Liver (tissue), 9 donors: ENCODE measurements around the gene LTBP2. TPM values are rescaled to one million over a fixed set of nuclear protein-coding genes. Genes with fewer than 3 reads are reported as not detected.

ENCODE experiments used
- DNase-seq: peaks from one replicate; pipeline ENCODE4 v3.0.0-alpha.2; 2017; ENCODE audit warnings: low spot score
- H3K27ac ChIP-seq, 2 donors: one replicate each; pipeline ENCODE4 v1.7.0; 2013; ENCODE audit warnings: inconsistent platforms in 2 of 2, low read length in 2 of 2, control low read depth in 1 of 2, low read depth in 1 of 2, mild to moderate bottlenecking in 1 of 2
- H3K27me3 ChIP-seq, 4 donors: one replicate each; pipeline versions ENCODE4 v1.6.1 to v1.7.0; 2013; ENCODE audit warnings: low read length in 3 of 4, inconsistent platforms in 1 of 4, mild to moderate bottlenecking in 1 of 4, moderate library complexity in 1 of 4; ENCODE audit not compliant: control insufficient read depth in 4 of 4, insufficient read depth in 4 of 4
- H3K36me3 ChIP-seq, 4 donors: one replicate each; pipeline versions ENCODE4 v1.6.1 to v1.7.0; 2013; ENCODE audit warnings: low read length in 3 of 4, mild to moderate bottlenecking in 3 of 4, low read depth in 1 of 4, moderate library complexity in 1 of 4; ENCODE audit not compliant: control insufficient read depth in 4 of 4, insufficient read depth in 3 of 4
- H3K4me1 ChIP-seq, 4 donors: one replicate each; pipeline versions ENCODE4 v1.6.1 to v1.7.0; 2013; ENCODE audit warnings: low read length in 3 of 4, mild to moderate bottlenecking in 3 of 4, moderate library complexity in 1 of 4; ENCODE audit not compliant: control insufficient read depth in 4 of 4, insufficient read depth in 4 of 4
- H3K4me3 ChIP-seq, 3 donors: one replicate each; pipeline versions ENCODE4 v1.6.1 to v1.7.0; 2013; ENCODE audit warnings: low read length in 3 of 3, control low read depth in 1 of 3, low read depth in 1 of 3, mild to moderate bottlenecking in 1 of 3
- H3K9ac ChIP-seq, 2 donors: one replicate each; pipeline ENCODE4 v1.7.0; 2013; ENCODE audit warnings: low read length in 2 of 2, mild to moderate bottlenecking in 2 of 2, moderate library complexity in 2 of 2, control low read depth in 1 of 2, low read depth in 1 of 2
- H3K9me3 ChIP-seq, 4 donors: one replicate each; pipeline versions ENCODE4 v1.6.1 to v1.7.0; 2013; ENCODE audit warnings: low read length in 3 of 4; ENCODE audit not compliant: control insufficient read depth in 4 of 4
- EGR1 ChIP-seq, 2 donors: IDR thresholded peaks; 2 replicates each; pipeline ENCODE4 v1.6.1; 2016 to 2018; ENCODE audit warnings: antibody characterized with exemption in 2 of 2, low read depth in 2 of 2
- FOXA1 ChIP-seq: IDR thresholded peaks from 2 replicates; pipeline ENCODE4 v1.6.1; 2016; ENCODE audit warnings: antibody characterized with exemption
- FOXA2 ChIP-seq: IDR thresholded peaks from 2 replicates; pipeline ENCODE4 v1.6.1; 2016; ENCODE audit warnings: antibody characterized with exemption
- GABPA ChIP-seq, 2 donors: IDR thresholded peaks in 1 of 2; conservative IDR thresholded peaks in 1 of 2; 2 replicates each; pipeline ENCODE4 v1.6.1; 2016; ENCODE audit warnings: antibody characterized with exemption in 2 of 2, mild to moderate bottlenecking in 1 of 2, moderate library complexity in 1 of 2
- HNF4A ChIP-seq, 2 donors: conservative IDR thresholded peaks; 2 replicates each; pipeline ENCODE4 v1.6.1; 2016; ENCODE audit warnings: antibody characterized with exemption in 2 of 2, mild to moderate bottlenecking in 2 of 2
- HNF4G ChIP-seq: IDR thresholded peaks from 2 replicates; pipeline ENCODE4 v1.6.1; 2016; ENCODE audit warnings: antibody characterized with exemption
- JUND ChIP-seq, 2 donors: IDR thresholded peaks; 2 replicates each; pipeline ENCODE4 v1.6.1; 2016; ENCODE audit warnings: antibody characterized with exemption in 2 of 2
- NR2F2 ChIP-seq: IDR thresholded peaks from 2 replicates; pipeline ENCODE4 v1.6.1; 2016; ENCODE audit warnings: antibody characterized with exemption
- RAD21 ChIP-seq, 2 donors: IDR thresholded peaks; 2 replicates each; pipeline ENCODE4 v1.6.1; 2016; ENCODE audit warnings: antibody characterized with exemption in 2 of 2, mild to moderate bottlenecking in 2 of 2
- RXRA ChIP-seq, 2 donors: IDR thresholded peaks; 2 replicates each; pipeline ENCODE4 v1.6.1; 2017 to 2018; ENCODE audit warnings: antibody characterized with exemption in 2 of 2, mild to moderate bottlenecking in 1 of 2
- SP1 ChIP-seq: IDR thresholded peaks from 2 replicates; pipeline ENCODE4 v1.6.1; 2018; ENCODE audit warnings: antibody characterized with exemption, mild to moderate bottlenecking
- TAF1 ChIP-seq: conservative IDR thresholded peaks from 2 replicates; pipeline ENCODE4 v1.6.1; 2016; ENCODE audit warnings: antibody characterized with exemption, mild to moderate bottlenecking
- YY1 ChIP-seq: IDR thresholded peaks from 2 replicates; pipeline ENCODE4 v1.6.1; 2016; ENCODE audit warnings: antibody characterized with exemption, mild to moderate bottlenecking
- WGBS: extraction: QIAGEN DNeasy Blood & Tissue Kit; methylation state at CpG from one replicate; pipeline ENCODE4 v1.1.7; 2013; 5-methylcytosine and 5-hydroxymethylcytosine counted together
- polyA plus RNA-seq, 2 donors: library from polyadenylated mRNA; stranded (reverse) in 1 of 2; unstranded in 1 of 2; fragments of 200-250 nt in 1 of 2; fragments of >200 nt in 1 of 2; fragmentation: Nextera tagmentation in 1 of 2; extraction: Ambion mirVana in 1 of 2; gene quantifications; one replicate each; pipeline versions ENCODE4 v1.2.1 to v1.2.3, GENCODE V29; 2013 to 2015
- total RNA-seq, 2 donors: library from RNA; depleted of rRNA; stranded (reverse); fragments of >200 nt; gene quantifications; one replicate each; pipeline ENCODE4 v1.2.3, GENCODE V29; 2014
- TF ChIP-seq, protein P1 (sequence below): IDR thresholded peaks from 2 replicates; pipeline ENCODE4 v1.6.1; 2016; ENCODE audit warnings: antibody characterized with exemption
- TF ChIP-seq, protein P2 (sequence below): IDR thresholded peaks from 2 replicates; pipeline ENCODE4 v1.6.1; 2016; ENCODE audit warnings: antibody characterized with exemption
- TF ChIP-seq, protein P3 (sequence below): IDR thresholded peaks from 2 replicates; pipeline ENCODE4 v1.6.1; 2016; ENCODE audit warnings: antibody characterized with exemption
- TF ChIP-seq, protein P4 (sequence below): IDR thresholded peaks from 2 replicates; pipeline ENCODE4 v1.6.1; 2016; ENCODE audit warnings: antibody characterized with exemption, mild to moderate bottlenecking
- TF ChIP-seq, protein P5 (sequence below): fragments of 150-350 bp; IDR thresholded peaks from 2 replicates; pipeline ENCODE4 v1.5.1; 2017; ENCODE audit warnings: improper control_type of control experiment, low read depth, low read length; ENCODE audit not compliant: missing input control
- donor health status: healthy.
- donor health status: healthy.
- donor health status: healthy.
- donor health status: healthy.
- donor health status: healthy.

LTBP2 gene
- total and polyA plus RNA-seq, 4 donors, result 0.24 to 1.3 (median 0.89) TPM

DNA sequence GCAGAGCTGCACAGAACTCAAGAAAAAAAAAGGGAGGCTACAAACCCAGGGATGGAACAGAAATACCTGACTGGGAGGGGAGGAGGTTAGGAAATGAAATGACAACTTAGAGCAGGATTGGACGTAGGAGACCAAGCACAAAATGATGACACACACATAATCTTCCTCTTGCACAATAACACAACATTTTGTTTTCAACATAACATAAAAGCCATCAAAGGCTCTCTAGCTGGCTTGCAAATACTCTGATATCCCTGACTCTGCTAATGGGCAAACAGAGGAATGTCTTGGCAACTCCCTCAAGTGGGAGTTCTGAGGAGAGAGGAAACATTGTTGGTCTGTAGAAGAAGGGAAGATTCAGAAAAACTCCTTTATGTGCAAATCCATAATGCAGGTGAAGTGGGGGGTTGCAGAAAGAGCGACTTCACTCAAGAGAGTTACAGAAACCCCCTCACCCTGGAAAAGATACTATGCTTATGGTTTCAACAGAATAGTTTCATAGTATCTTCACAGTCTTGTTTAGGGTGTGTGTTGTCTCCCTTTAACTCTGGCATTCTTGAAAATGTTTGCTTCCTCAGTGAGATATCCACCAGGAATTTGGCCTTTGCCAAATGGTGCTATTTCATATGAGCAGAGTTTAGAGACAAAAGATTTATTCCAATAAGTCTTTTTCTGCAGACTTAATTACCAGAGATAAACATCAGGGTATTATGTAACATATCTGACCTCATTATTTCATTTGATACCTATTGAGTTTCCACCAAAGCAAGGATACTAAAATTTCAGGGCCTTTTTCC, 43.8 kb upstream of the LTBP2 start:
- peaks cover 0 to 7% (median 3%) of the 10 kb centered on the region in 4 donors for H3K4me1 ChIP-seq
- H3K4me3 ChIP-seq, result no peak overlapping the region
- 77% methylated on average over 2 of the region's 2 CpGs for WGBS
- H3K9ac ChIP-seq, result no peak overlapping the region
- H3K36me3 ChIP-seq, result peaks cover 0 to 4% (median under 1%) of the 10 kb centered on the region in 4 donors
- H3K27ac ChIP-seq, result no peak overlapping the region
- no peak for DNase-seq
- H3K27me3 ChIP-seq, result no peaks in the 10 kb centered on the region
- TF ChIP-seq JUND (IDR thresholded peaks at IDR 0.05), result no peak
- no peak for TF ChIP-seq GABPA (IDR thresholded peaks at IDR 0.05 in 1 of 2, conservative IDR thresholded peaks at IDR 0.05 in 1 of 2)
- TF ChIP-seq, protein P1, sequence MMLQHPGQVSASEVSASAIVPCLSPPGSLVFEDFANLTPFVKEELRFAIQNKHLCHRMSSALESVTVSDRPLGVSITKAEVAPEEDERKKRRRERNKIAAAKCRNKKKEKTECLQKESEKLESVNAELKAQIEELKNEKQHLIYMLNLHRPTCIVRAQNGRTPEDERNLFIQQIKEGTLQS, result no peak
- TF ChIP-seq TAF1, result no peak
- TF ChIP-seq, protein P2, sequence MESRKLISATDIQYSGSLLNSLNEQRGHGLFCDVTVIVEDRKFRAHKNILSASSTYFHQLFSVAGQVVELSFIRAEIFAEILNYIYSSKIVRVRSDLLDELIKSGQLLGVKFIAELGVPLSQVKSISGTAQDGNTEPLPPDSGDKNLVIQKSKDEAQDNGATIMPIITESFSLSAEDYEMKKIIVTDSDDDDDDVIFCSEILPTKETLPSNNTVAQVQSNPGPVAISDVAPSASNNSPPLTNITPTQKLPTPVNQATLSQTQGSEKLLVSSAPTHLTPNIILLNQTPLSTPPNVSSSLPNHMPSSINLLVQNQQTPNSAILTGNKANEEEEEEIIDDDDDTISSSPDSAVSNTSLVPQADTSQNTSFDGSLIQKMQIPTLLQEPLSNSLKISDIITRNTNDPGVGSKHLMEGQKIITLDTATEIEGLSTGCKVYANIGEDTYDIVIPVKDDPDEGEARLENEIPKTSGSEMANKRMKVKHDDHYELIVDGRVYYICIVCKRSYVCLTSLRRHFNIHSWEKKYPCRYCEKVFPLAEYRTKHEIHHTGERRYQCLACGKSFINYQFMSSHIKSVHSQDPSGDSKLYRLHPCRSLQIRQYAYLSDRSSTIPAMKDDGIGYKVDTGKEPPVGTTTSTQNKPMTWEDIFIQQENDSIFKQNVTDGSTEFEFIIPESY, result no peak
- no peak for TF ChIP-seq RAD21 (IDR thresholded peaks at IDR 0.05)
- TF ChIP-seq, protein P3, sequence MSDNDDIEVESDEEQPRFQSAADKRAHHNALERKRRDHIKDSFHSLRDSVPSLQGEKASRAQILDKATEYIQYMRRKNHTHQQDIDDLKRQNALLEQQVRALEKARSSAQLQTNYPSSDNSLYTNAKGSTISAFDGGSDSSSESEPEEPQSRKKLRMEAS, result no peak
- TF ChIP-seq HNF4A (conservative IDR thresholded peaks at IDR 0.05), result no peak
- TF ChIP-seq, protein P4, sequence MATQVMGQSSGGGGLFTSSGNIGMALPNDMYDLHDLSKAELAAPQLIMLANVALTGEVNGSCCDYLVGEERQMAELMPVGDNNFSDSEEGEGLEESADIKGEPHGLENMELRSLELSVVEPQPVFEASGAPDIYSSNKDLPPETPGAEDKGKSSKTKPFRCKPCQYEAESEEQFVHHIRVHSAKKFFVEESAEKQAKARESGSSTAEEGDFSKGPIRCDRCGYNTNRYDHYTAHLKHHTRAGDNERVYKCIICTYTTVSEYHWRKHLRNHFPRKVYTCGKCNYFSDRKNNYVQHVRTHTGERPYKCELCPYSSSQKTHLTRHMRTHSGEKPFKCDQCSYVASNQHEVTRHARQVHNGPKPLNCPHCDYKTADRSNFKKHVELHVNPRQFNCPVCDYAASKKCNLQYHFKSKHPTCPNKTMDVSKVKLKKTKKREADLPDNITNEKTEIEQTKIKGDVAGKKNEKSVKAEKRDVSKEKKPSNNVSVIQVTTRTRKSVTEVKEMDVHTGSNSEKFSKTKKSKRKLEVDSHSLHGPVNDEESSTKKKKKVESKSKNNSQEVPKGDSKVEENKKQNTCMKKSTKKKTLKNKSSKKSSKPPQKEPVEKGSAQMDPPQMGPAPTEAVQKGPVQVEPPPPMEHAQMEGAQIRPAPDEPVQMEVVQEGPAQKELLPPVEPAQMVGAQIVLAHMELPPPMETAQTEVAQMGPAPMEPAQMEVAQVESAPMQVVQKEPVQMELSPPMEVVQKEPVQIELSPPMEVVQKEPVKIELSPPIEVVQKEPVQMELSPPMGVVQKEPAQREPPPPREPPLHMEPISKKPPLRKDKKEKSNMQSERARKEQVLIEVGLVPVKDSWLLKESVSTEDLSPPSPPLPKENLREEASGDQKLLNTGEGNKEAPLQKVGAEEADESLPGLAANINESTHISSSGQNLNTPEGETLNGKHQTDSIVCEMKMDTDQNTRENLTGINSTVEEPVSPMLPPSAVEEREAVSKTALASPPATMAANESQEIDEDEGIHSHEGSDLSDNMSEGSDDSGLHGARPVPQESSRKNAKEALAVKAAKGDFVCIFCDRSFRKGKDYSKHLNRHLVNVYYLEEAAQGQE, result no peak
- TF ChIP-seq YY1, result no peak
- TF ChIP-seq RXRA (IDR thresholded peaks at IDR 0.05), result no peak
- TF ChIP-seq SP1, result no peak
- TF ChIP-seq, protein P5, sequence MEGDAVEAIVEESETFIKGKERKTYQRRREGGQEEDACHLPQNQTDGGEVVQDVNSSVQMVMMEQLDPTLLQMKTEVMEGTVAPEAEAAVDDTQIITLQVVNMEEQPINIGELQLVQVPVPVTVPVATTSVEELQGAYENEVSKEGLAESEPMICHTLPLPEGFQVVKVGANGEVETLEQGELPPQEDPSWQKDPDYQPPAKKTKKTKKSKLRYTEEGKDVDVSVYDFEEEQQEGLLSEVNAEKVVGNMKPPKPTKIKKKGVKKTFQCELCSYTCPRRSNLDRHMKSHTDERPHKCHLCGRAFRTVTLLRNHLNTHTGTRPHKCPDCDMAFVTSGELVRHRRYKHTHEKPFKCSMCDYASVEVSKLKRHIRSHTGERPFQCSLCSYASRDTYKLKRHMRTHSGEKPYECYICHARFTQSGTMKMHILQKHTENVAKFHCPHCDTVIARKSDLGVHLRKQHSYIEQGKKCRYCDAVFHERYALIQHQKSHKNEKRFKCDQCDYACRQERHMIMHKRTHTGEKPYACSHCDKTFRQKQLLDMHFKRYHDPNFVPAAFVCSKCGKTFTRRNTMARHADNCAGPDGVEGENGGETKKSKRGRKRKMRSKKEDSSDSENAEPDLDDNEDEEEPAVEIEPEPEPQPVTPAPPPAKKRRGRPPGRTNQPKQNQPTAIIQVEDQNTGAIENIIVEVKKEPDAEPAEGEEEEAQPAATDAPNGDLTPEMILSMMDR, result no peak
- TF ChIP-seq HNF4G, result no peak
- no peak for TF ChIP-seq FOXA2
- TF ChIP-seq EGR1 (IDR thresholded peaks at IDR 0.05; ENCODE audit: low read depth in 2 of 2), result no peak
- no peak for TF ChIP-seq FOXA1
- TF ChIP-seq NR2F2, result no peak
- no peaks in the 10 kb centered on the region for H3K9me3 ChIP-seq
